Measurements from ENCODE around the gene C11orf86.
"Not testable (repeated sequence)": the region's sequence is repeated elsewhere in the genome, so short reads cannot be mapped to it uniquely, and the experiment has no call there.

Gene C11orf86

DNA sequence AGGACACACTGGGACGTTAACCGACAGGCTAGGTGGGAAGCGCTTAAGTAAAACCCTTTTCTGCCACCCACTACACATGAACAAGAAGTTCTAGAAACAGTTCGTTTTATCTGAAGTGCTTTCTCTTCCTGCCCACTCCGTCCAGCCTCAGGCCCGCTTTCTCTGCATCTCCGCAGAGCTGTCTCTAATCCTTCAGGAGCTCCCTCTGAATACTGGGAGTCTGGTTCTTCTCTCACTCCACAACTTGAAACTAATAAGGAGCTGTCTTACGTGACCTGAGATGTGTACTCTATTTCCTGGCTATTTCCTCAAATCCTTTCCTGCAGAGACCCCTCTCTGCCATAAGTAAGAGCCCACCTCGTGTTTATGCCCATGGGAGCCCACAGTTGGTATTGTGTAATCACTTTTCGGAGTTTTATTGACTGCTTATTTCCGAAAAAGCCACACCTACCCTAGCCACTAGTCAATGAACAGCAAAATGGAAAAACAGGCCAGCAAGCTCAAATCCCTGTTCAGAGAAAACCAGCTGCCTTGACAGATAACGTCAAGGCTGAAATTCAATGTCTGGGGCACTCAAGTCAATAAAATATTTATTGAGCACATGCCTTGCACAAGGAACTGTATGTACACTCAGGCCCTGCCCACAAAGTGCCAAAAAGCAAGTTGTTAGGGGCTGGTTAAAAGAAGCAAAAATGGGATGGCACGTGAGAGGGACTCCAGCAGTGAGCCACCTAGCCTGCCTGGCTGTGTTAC, 21.8 kb upstream of the C11orf86 start:
- H3K27ac ChIP-seq (ENCODE audit: low read length): no peak overlapping the region
- H3K4me1 ChIP-seq (ENCODE audit: control insufficient read depth, low read depth, low read length): peaks cover 9% of the 10 kb centered on the region
- no peaks in the 10 kb centered on the region for H3K27me3 ChIP-seq (ENCODE audit: control insufficient read depth, insufficient read depth, low read length)
- H3K4me3 ChIP-seq (ENCODE audit: low read length): no peak overlapping the region
- no peak overlapping the region for H3K9ac ChIP-seq (ENCODE audit: low read length)
- no peaks in the 10 kb centered on the region for H3K36me3 ChIP-seq (ENCODE audit: control insufficient read depth, low read depth, low read length)
- no peaks in the 10 kb centered on the region for H3K9me3 ChIP-seq (ENCODE audit: control insufficient read depth, low read depth, low read length)

DNA sequence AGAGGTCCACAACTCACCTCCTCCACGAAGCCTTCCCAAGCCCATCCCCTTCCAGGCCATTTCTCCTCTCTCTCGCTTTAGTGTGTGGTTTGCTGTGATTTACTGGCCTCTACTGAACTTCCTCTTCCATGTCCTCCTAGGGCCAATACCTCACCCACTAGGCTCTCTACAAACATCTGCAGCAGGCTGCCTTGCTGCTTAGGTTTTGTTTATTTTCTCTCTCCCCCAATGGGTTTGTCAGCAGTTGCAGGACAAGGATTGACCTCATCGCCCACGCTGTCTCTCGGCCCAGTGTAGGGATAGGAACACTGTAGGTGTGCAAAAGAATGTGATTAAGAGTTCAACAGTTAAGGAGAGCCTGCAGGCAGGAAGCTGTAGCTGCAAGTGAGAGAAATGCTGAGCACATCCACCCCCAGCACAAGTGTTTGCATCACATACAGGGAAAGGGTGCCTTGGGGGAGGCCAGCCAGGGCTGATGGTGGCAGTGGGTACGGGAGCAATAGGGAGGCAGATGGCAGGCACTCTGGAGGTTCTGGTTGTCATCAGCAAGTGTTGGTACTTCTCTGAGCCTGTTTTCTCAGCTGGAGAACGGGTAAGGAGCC, 18.3 kb upstream of the C11orf86 start:
- no peaks in the 10 kb centered on the region for H3K36me3 ChIP-seq (ENCODE audit: control insufficient read depth, low read depth, low read length)
- H3K4me3 ChIP-seq (ENCODE audit: low read length): no peak overlapping the region
- H3K27ac ChIP-seq (ENCODE audit: low read length): no peak overlapping the region
- H3K9ac ChIP-seq (ENCODE audit: low read length): no peak overlapping the region
- H3K9me3 ChIP-seq (ENCODE audit: control insufficient read depth, low read depth, low read length): no peaks in the 10 kb centered on the region
- H3K4me1 ChIP-seq (ENCODE audit: control insufficient read depth, low read depth, low read length): peaks cover 20% of the 10 kb centered on the region
- H3K27me3 ChIP-seq (ENCODE audit: control insufficient read depth, insufficient read depth, low read length): peaks cover 9% of the 10 kb centered on the region

DNA sequence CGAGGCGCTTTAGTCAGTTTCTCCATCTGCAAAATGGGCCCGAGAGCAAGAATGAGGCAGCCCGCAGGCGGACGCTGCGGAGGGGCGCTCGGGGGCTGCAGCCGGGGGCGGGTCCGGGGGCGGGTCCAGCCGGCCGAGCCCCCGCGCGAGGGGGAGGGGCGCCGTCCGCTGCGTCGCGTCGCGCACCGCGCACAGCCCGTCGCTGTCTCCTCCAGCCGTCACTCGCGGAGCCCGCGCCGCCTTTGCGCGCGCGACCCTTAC, 17.2 kb upstream of the C11orf86 start:
- Histone ChIP-seq H3K4me1 (ENCODE audit: control insufficient read depth, low read depth, low read length) (peaks cover 20% of the 10 kb centered on the region), H3K4me3 (ENCODE audit: low read length) (peak overlapping the region; percentile 63), H3K27me3 (ENCODE audit: control insufficient read depth, insufficient read depth, low read length) (peaks cover 9% of the 10 kb centered on the region), H3K9ac (ENCODE audit: low read length) (peak overlapping the region; percentile 36), H3K27ac (ENCODE audit: low read length) (no peak overlapping the region), H3K9me3 (ENCODE audit: control insufficient read depth, low read depth, low read length) (no peaks in the 10 kb centered on the region), H3K36me3 (ENCODE audit: control insufficient read depth, low read depth, low read length) (no peaks in the 10 kb centered on the region)

DNA sequence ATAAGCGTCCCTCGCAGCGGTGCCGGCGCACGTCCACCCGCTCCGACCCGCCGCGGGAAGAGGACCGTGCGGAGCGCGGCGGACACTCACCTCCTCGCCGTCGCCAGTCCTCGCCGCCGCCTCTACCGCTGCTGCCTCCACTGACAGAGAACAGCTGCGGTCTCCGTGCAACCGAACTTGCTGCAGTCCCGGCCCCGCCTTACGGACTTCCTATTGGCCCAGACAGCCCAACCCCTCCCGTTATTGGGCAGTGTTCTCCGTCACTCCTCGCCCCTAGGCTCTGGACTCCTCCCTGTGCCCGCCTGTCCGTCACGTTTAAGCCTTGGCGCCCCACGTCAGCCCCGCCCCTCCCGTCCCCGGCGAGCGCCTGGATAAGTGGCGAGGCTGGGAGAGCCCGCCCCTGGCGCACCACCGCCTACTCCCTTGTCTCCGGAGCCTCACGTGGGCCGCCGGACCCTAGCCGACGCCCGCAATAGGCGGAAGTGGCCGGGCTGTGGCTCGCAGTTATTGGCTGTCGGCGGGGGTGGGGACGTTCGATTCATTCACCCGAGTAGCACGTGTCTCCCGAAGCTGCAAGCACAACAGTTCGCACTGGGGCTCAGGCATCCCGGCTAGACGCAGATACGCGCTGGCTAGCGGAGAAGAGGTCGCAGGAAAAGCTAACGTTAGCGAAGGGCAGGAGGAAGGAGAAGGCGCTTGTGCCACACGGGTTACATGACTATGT, 16.7 kb upstream of the C11orf86 start, which contains the start of gene PC:
TSS of gene PC (minus strand) at position 152 of the 724 bp plus-strand sequence. CDS start 86,224 bp downstream, outside the sequence.
- Histone ChIP-seq H3K4me1 (ENCODE audit: control insufficient read depth, low read depth, low read length) (peaks cover 20% of the 10 kb centered on the region), H3K36me3 (ENCODE audit: control insufficient read depth, low read depth, low read length) (no peaks in the 10 kb centered on the region), H3K9ac (ENCODE audit: low read length) (peak within 1 kb of the TSS; percentile 36), H3K4me3 (ENCODE audit: low read length) (peak within 1 kb of the TSS; percentile 63), H3K27ac (ENCODE audit: low read length) (no peak within 1 kb of the TSS), H3K9me3 (ENCODE audit: control insufficient read depth, low read depth, low read length) (no peaks in the 10 kb centered on the region), H3K27me3 (ENCODE audit: control insufficient read depth, insufficient read depth, low read length) (peaks cover 9% of the 10 kb centered on the region)

DNA sequence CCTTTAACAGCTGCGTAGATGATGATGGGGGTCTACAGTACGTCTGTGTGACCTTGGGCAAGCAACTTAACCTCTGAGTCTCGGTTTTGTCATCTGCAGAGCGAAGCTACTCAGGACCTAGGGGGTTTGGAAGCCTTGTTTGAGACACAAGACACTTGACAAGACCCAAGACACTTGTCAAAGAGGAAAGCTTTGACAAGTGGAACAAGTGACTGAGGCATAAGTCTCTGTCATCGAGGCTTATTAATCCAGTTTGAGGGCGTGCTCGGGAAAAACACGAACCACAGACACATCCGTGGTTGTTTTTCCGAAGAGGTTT, 16.2 kb upstream of the C11orf86 start:
- H3K9me3 ChIP-seq (ENCODE audit: control insufficient read depth, low read depth, low read length): no peaks in the 10 kb centered on the region
- peaks cover 20% of the 10 kb centered on the region for H3K4me1 ChIP-seq (ENCODE audit: control insufficient read depth, low read depth, low read length)
- H3K9ac ChIP-seq (ENCODE audit: low read length): peak overlapping the region; percentile 29
- peaks cover 9% of the 10 kb centered on the region for H3K27me3 ChIP-seq (ENCODE audit: control insufficient read depth, insufficient read depth, low read length)
- no peak overlapping the region for H3K27ac ChIP-seq (ENCODE audit: low read length)
- H3K4me3 ChIP-seq (ENCODE audit: low read length): peak overlapping the region; percentile 50
- no peaks in the 10 kb centered on the region for H3K36me3 ChIP-seq (ENCODE audit: control insufficient read depth, low read depth, low read length)

DNA sequence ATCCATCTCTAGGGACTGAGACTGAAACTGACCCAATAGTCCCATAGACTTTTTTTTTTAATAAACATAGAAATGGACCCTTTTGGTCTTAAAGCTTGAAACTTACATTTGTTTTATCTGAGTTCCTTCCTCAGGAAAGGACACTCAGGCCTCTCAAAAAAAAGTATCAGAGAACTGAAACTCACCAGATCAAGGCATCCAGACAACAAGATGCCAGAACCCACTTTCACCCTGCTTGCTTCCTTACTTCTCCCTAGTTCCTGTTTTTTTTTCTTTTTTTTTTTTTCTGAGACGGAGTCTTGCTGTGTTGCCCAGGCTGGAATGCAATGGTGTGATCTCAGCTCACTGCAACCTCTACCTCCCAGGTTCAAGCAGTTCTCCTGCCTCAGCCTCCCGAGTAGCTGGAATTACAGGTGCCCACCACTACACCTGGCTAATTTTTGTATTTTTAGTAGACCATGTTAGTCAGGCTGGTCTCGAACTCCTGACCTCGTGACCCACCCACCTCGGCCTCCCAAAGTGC, 13.4 kb upstream of the C11orf86 start:
- H3K36me3 ChIP-seq (ENCODE audit: control insufficient read depth, low read depth, low read length); H3K9me3 ChIP-seq (ENCODE audit: control insufficient read depth, low read depth, low read length); H3K9ac ChIP-seq (ENCODE audit: low read length); H3K27ac ChIP-seq (ENCODE audit: low read length); H3K4me3 ChIP-seq (ENCODE audit: low read length); H3K27me3 ChIP-seq (ENCODE audit: control insufficient read depth, insufficient read depth, low read length): not testable (repeated sequence)
- peaks cover 18% of the 10 kb centered on the region for H3K4me1 ChIP-seq (ENCODE audit: control insufficient read depth, low read depth, low read length)

DNA sequence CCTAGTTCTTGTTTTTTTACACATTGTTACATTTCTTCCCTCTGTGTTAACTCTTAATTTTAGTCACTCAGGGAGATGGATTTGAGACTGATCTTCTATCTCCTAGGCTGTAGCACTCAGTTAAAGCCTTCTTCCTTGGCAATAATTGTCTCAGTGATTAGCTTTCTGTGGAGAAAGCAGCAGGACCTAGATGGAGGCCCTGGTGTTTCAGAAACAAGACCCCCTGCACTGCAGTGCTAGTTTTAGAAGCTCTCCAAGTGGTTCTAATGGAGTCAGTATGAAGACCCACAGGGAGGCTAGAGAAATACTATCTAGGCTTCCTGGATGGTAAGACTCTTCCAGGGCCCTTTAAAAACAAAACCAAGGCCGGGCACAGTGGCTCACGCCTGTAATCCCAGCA, 12.9 kb upstream of the C11orf86 start:
- Histone ChIP-seq H3K27ac (ENCODE audit: low read length) (no peak overlapping the region), H3K27me3 (ENCODE audit: control insufficient read depth, insufficient read depth, low read length) (peaks cover 9% of the 10 kb centered on the region), H3K4me3 (ENCODE audit: low read length) (no peak overlapping the region), H3K9ac (ENCODE audit: low read length) (no peak overlapping the region), H3K4me1 (ENCODE audit: control insufficient read depth, low read depth, low read length) (peaks cover 13% of the 10 kb centered on the region), H3K9me3 (ENCODE audit: control insufficient read depth, low read depth, low read length) (no peaks in the 10 kb centered on the region), H3K36me3 (ENCODE audit: control insufficient read depth, low read depth, low read length) (no peaks in the 10 kb centered on the region)

DNA sequence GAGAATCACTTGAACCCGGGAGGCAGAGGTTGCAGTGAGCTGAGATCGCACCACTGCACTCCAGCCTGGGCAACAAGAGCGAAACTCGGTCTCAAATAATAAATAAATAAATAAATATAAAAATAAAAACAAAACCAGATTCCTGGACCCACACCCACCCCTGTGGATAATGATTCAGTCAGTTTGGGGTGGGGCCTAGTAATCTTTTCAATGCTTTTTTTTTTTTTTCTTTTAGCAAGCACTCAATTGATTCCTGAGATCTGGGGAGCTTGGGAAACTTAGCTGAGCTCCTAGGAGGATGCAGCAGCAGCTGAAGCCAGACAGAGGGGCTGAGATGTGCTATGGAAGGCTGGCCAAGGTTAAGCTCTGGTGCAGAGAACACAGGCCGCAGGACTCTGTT, 12.3 kb upstream of the C11orf86 start:
- H3K4me1 ChIP-seq (ENCODE audit: control insufficient read depth, low read depth, low read length): peaks cover 11% of the 10 kb centered on the region
- no peak overlapping the region for H3K27ac ChIP-seq (ENCODE audit: low read length)

DNA sequence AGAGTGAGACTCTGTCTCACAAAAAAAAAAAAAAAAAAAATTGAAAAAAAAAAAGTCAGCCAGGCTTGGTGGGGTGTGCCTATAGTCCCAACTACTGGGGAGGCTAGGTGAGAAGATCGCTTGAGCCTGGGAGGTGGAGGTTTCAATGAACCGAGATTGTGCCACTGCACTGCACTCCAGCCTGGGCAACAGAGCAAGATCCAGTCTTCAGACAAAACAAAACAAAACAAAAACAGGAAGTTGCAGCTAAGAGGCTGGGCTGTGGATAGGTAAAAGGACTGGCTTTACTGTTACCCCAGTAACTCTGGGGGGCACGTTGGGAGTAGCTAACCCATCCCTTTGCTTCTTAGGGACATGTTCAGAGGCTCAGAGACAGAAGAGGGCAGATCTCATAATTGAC, 10.6 kb upstream of the C11orf86 start:
- H3K36me3 ChIP-seq (ENCODE audit: control insufficient read depth, low read depth, low read length): no peaks in the 10 kb centered on the region

More for the DNA sequence above, 12.3 kb upstream of the C11orf86 start:
- Histone ChIP-seq H3K9me3 (ENCODE audit: control insufficient read depth, low read depth, low read length) (no peaks in the 10 kb centered on the region), H3K4me3 (ENCODE audit: low read length) (no peak overlapping the region), H3K36me3 (ENCODE audit: control insufficient read depth, low read depth, low read length) (no peaks in the 10 kb centered on the region), H3K27me3 (ENCODE audit: control insufficient read depth, insufficient read depth, low read length) (peaks cover 9% of the 10 kb centered on the region), H3K9ac (ENCODE audit: low read length) (no peak overlapping the region)

DNA sequence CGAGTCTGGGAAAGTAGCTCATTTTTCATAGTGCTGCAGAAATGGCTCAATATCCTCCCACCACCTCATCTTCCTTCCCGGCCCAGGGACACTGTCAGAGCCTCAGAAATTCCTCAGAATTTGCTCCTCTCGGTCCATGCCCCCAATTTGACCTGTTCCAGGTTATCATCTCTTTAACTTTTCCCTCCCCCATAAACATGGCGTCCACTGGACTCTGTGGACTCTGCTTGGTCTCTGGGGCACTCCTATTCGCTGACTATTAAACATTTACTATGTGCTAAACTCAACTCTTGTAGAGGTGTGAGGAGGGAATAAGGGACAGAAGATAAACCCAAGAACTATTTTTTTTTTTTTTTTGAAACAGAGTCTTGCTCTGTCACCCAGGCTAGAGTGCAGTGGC, 8.8 kb upstream of the C11orf86 start:
- Histone ChIP-seq H3K4me1 (ENCODE audit: control insufficient read depth, low read depth, low read length) (no peaks in the 10 kb centered on the region), H3K9ac (ENCODE audit: low read length) (no peak overlapping the region), H3K9me3 (ENCODE audit: control insufficient read depth, low read depth, low read length) (no peaks in the 10 kb centered on the region), H3K27ac (ENCODE audit: low read length) (no peak overlapping the region), H3K4me3 (ENCODE audit: low read length) (no peak overlapping the region), H3K36me3 (ENCODE audit: control insufficient read depth, low read depth, low read length) (no peaks in the 10 kb centered on the region), H3K27me3 (ENCODE audit: control insufficient read depth, insufficient read depth, low read length) (no peaks in the 10 kb centered on the region)

More for the DNA sequence above, 10.6 kb upstream of the C11orf86 start:
- no peak overlapping the region for H3K9ac ChIP-seq (ENCODE audit: low read length)
- no peak overlapping the region for H3K4me3 ChIP-seq (ENCODE audit: low read length)
- no peak overlapping the region for H3K27ac ChIP-seq (ENCODE audit: low read length)
- H3K9me3 ChIP-seq (ENCODE audit: control insufficient read depth, low read depth, low read length): no peaks in the 10 kb centered on the region
- H3K27me3 ChIP-seq (ENCODE audit: control insufficient read depth, insufficient read depth, low read length): peaks cover 2% of the 10 kb centered on the region
- peaks cover 2% of the 10 kb centered on the region for H3K4me1 ChIP-seq (ENCODE audit: control insufficient read depth, low read depth, low read length)

DNA sequence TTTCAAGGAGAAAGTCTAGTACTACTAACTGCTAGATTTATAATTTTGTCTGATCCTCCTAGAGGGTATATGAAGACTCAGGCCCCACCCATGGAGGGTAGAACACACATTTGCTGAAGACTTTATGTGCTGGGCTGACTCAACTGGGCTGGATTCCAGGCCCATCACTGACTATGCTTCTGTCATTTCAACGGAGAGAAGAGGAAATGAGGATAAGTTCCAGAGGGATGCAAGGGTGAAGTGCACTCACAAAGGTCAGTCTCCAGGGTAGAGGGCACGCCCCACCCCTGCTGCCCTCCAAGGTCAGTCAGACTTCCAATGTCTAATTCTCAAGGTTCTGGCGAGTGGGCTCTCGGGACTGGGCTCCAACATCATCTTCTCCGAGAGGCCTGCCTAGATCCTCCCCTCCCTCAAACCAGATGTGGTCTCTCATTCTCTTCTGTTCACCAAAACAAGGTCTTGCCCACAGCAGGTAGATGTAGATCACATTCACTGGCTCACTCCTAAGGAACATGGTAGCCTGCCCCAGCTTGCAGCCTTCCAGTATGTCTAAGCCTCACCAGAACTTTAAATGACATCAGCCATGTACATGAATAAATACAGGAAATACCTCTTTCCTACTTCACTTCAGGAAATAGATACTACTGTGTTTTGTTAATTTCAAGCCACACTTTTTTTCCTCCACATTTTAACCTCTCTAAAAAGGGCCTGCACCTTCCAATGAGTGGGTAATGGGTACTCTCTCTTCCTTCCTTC, 7.3 kb upstream of the C11orf86 start:
- no peaks in the 10 kb centered on the region for H3K4me1 ChIP-seq (ENCODE audit: control insufficient read depth, low read depth, low read length)
- no peak overlapping the region for H3K27ac ChIP-seq (ENCODE audit: low read length)

More for the DNA sequence above, 7.3 kb upstream of the C11orf86 start:
- no peaks in the 10 kb centered on the region for H3K36me3 ChIP-seq (ENCODE audit: control insufficient read depth, low read depth, low read length)
- no peaks in the 10 kb centered on the region for H3K27me3 ChIP-seq (ENCODE audit: control insufficient read depth, insufficient read depth, low read length)
- H3K4me3 ChIP-seq (ENCODE audit: low read length): no peak overlapping the region
- H3K9ac ChIP-seq (ENCODE audit: low read length): no peak overlapping the region
- no peaks in the 10 kb centered on the region for H3K9me3 ChIP-seq (ENCODE audit: control insufficient read depth, low read depth, low read length)

All from iPS-18a (cell line).